IPS-NIHi7 (cell line): ENCODE measurements around the gene BPI.
"Not testable (repeated sequence)": the region's sequence is repeated elsewhere in the genome, so short reads cannot be mapped to it uniquely, and the experiment has no call there.

Experiments used
- DNase-seq: peaks from one replicate; pipeline ENCODE4 v3.0.0; 2012; ENCODE audit warnings: mixed read lengths; ENCODE audit errors: extremely low spot score

The BPI gene

DNA sequence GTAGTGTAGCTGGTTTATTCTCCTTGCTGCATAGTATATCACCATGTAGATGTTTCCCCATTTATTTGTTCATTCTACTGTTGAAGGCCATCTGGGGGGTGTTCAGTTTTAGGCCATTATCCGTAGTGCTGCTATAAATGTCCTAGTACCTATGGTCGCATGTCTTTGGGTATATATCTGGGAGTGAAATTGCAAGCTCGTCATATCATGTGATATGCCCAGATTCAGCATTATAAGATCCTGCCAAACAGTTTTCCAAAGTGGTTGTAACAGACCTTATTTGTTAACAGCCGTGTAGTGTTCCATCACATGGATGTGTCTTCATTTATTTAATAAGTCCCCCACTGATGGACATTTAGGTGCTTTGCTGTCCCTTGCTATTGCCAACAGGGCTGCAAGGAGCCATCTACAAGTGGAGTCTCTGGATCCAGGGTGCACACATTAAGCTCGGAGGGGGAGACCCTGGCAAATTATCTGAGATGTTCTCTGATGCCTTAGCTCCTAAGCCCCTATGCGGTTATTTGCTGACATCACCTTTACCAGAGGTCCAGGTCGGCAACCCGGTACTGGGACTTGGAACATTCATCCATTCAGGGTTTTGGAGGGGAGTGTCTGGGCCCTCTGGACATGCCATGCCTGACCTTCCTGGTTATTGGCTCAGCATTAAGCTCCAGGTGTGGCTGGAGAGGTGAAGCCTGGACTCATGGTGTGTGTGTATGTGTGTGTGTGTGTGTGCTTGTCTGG lies 59.2 kb downstream of the BPI start:
- DNase-seq = no peak

DNA sequence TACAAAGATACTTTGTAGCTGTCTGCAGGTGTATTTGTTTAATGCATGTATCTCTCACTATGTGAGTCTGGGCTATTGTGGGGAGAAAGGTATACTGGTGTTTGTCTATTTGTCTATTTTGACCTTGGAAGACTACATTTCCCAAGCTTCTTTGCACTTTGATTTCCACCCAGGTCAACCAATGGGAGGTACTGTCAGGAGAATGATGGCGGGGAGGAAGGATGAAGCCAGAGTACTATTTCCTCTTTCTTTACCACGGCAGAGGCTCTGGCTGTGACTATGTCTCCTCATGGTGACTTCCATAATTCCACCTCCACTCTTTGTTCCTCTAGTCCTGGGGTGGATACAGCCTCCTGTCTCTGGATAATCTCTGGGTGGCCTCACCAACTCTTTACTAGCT lies 65.4 kb downstream of the BPI start:
- DNase-seq = peak; percentile 67

DNA sequence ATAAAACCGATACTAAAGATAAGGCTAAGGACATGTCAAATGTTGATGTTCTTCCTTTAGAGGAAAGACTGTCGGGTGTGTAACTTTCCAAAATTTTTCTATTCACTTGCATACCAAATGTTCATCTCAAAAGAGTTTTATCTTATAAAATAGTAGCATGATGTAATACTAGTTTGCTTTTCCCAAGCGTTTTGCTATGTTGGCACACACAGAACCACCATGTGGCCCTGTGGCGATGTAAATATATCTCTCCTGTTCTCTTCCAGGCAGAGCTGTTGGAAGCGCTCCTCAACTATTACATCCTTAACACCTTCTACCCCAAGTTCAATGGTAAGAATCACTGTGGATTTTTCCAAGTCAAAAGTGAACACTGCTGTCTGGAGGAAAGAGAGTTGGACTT lies 68.8 kb downstream of the BPI start:
- DNase-seq = no peak

DNA sequence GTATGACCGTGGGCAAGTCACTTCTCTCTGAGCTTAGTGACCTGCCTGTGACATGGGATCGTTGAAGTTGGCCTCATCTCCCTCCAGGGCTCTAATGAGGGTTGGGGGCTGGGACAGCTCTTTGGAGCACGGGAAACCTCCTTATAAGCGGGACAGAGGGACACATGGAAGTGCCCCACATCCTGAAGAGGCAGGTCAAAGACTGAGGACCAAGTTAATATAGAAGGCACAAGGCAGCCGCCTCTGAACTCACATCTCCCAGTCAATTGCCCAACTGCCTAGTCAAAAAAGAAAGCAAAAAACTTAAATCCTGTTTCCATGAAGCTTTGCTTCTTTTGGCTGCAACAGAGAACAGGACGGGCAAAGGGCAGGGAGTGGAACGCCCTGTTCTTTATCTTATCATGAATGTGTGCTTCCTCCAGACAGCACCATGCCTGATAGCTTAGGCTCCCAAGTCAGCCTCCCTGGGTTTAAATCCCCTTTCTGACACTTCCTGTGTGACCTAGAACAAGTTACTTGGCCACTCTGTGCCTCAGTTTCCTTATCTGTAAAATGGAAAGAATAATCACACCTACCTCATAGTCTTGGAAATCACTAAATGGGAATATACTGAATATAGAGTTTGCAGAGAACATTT lies 69.4 kb downstream of the BPI start:
- DNase-seq = no peak

DNA sequence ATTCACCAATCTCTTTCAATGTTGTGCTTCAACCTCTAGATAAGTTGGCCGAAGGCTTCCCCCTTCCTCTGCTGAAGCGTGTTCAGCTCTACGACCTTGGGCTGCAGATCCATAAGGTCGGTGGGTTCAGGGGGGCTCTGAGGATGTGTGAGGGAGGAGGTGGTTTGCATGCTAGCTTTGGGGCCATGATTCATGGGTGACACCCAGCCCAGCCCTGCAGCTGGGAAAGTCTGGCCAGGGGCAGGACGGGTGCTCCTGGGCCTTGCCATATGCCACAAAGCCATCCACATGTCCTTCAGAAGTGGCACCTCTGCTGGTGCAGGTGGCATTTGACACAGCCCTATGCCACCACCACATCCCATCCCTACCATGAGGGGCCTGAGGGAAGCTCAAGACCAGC lies 69.9 kb downstream of the BPI start:
- no peak for DNase-seq

DNA sequence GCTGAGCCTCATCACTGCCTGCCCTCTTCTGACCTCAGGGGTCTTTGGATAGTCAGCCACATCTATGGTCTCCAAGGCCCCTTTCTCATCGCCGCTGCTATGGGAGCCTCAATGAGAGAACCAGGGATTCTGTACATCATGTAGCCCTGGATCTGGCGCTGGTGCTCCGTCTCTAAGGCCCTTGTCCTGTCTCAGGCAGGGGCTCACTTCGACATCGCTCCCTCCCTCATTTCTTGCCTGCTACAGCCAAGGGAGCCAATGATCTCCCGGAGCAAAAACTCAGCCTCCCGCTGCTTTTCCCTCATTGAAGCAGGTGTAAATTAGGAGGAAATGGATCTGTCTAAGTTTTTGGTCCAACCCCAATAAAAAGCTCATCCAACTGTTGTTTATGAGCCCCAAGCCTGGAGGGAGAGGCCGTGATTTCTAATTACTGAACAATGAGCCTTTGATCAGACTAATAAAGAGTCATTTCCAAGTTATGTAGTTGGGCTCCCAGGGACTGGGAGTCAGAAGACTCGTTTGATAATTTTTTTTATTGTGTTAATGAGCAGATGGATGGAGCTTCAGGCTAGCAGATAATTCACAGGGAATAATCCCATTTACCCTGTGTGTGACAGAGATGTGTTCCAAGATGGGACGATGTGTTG lies 73.2 kb downstream of the BPI start:
- DNase-seq = no peak

DNA sequence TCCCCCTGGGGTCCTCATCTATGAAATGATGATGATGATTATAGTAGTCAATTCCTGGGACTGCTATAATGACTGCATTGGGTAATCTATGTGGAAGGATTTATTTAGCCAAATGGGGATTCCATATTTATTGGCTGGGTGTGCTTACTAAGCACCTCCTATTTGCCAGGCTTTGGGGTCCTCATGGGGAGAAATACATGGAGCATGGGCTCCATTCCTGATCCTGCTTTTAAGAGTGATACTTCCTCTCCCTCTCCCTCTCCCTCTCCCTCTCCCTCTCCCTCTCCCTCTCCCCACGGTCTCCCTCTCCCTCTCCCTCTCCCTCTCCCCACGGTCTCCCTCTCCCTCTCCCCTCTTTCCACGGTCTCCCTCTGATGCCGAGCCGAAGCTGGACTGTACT lies 73.9 kb downstream of the BPI start:
- DNase-seq = not testable (repeated sequence)

DNA sequence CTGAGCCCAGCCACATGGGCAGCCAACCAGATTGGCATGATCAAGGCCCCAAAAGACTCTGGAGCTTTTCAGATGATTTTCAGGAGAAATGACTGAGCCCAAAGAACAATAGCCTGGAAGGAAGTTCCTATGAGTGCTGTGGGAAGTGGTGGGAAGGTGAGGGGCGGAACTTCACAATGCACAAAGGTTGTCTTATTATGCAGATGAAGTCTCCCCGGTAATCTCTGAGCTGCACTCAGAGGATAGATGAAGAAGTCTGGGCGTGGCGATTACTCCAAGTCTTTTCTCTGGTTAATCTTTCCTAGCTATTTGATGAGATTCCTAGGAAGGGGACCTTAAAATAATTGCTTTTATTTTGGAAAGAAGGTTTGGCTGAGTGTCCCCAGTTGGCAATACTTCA lies 79.2 kb downstream of the BPI start:
- DNase-seq = no peak

DNA sequence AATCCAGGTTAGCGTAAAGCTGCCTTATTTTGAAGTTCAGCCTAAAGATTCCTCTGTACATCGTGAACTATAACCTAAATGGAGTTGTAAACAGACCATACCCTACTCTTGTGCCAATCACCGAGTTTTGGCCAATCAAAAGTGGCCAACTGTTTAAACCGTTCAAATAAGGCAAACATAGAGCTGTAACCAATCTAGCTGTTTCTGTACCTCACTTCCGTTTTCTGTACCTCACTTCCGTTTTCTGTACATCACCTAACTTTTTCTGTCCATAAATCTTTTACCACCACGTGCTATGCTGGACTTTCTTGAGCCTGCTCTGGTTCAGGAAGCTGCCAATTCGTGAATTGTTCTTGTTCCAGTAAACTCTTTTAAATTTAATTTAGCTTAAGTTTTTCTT lies 82.0 kb downstream of the BPI start:
- no peak for DNase-seq

DNA sequence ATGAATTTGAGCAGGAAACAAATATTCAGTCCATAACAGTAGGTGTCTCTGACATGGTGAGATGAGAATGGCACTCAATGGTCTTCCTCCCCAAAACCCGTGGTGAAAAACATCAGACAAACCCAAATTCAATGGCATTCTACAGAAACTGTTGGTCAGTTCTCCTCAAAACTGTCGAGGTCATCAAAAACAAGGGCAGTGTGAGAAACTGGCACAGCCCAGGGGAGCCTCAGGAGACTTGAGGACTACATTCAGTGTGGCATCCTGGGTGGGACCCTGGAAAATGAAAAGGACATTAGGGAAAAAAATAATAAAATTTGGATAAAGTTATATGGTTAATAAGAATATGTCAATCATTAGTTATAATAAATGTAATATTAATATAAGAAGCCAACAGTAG lies 82.9 kb downstream of the BPI start:
- DNase-seq = no peak
